PFSK-1 (cell line): ENCODE measurements around the gene LARP4B.

Source experiments
- FOXP2 ChIP-seq: optimal IDR thresholded peaks from 2 replicates; pipeline ENCODE3; 2011; ENCODE audit warnings: borderline replicate concordance, control low read depth, inconsistent platforms; ENCODE audit not compliant: insufficient read depth; ENCODE audit errors: extremely low read length, extremely low read depth
- POLR2AphosphoS5 ChIP-seq: IDR thresholded peaks from 2 replicates; pipeline ENCODE4 v1.6.1; 2012; ENCODE audit warnings: low read depth, mild to moderate bottlenecking, control low read depth, low read length, moderate library complexity
- SIN3A ChIP-seq: IDR thresholded peaks from 2 replicates; pipeline ENCODE4 v1.6.1; 2012; ENCODE audit warnings: mild to moderate bottlenecking, low read length, moderate library complexity, borderline replicate concordance; ENCODE audit not compliant: insufficient read depth
- TAF1 ChIP-seq: IDR thresholded peaks from 2 replicates; pipeline ENCODE4 v1.6.1; 2012; ENCODE audit warnings: low read length, control low read depth, borderline replicate concordance; ENCODE audit not compliant: insufficient read depth
- TF ChIP-seq, protein P1 (sequence below), 2 experiments: IDR thresholded peaks; 2 replicates each; pipeline versions ENCODE4 v1.6.1 to v1.8.0; 2011 to 2012; ENCODE audit warnings: low read depth in 2 of 2, low read length in 2 of 2, control low read depth in 1 of 2, inconsistent platforms in 1 of 2, mild to moderate bottlenecking in 1 of 2, moderate library complexity in 1 of 2; ENCODE audit not compliant: insufficient read depth in 1 of 2

The LARP4B gene

DNA sequence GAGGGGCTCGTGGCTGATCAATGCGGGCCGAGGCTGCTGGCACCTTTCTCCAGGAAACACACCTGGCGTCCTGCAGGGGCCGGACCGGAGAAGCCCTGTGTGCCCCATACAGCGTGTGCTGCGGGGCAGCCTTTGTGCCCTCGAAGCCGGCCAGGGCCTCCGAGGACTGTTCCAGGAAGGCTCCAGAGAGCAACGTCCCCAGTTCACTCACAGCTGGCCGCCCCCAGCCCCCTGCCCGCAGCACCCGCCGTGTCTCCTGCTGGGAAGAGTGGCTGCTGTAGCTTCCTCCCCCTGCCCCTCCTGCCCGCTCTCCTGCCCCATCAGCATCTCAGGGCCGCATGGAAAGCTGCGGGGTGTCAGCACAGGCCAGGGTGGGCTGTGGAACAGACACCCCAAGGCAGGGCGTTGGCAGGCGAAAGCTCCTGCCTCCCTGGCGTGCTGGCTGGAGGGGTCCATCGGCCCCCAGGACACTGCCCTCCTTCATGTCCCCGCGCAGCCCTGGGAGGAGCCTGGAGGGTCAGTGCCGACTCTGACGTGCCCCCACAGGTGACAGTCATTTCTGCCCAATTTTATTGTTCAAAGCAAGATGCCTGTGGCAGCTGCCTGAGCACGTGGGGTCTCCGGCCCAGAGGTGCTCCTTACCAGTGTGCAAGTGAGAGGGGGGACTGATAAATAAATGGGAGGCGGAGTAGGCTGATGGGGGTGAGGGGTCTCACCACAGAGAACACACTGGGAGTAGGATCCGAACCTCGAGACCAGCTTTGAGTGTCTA lies 146.2 kb downstream of the LARP4B start:
- no peak for TF ChIP-seq TAF1

DNA sequence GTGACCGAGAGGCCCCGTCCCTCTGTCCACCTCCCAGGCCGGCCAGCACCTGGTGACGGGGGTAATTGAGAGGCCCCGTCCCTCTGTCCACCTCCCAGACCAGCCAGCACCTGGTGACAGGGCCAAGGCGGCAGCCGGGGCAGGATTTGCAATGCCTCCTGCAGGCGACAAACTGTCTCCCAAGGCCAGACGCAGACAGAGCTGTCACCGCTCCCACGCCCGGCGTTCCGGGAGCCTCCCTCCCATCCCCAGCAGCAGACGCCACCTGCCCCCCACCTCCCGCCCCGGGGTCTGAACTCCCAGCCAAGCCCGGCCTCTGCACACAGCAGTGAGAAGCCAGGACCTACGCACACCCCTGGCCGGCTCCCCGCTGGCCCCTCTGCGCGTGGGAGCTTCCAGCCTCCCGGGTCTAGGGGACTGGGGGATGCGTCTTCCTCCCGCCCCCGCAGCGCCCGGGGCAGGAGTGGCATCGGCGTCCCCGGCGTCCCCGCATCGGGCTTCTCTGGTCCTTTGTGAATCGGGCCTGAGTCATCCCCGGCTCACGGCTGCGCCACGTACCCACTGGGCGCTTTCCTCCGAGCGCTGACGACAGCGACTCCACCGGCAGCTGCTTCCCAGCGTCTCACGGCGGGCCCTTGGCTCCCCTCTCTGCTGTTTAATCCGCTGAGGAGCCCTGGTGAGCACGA lies 147.0 kb downstream of the LARP4B start:
- TF ChIP-seq SIN3A, result no peak
- no peak for TF ChIP-seq FOXP2
- TF ChIP-seq POLR2AphosphoS5, result no peak
- no peak for TF ChIP-seq TAF1
- TF ChIP-seq, protein P1, sequence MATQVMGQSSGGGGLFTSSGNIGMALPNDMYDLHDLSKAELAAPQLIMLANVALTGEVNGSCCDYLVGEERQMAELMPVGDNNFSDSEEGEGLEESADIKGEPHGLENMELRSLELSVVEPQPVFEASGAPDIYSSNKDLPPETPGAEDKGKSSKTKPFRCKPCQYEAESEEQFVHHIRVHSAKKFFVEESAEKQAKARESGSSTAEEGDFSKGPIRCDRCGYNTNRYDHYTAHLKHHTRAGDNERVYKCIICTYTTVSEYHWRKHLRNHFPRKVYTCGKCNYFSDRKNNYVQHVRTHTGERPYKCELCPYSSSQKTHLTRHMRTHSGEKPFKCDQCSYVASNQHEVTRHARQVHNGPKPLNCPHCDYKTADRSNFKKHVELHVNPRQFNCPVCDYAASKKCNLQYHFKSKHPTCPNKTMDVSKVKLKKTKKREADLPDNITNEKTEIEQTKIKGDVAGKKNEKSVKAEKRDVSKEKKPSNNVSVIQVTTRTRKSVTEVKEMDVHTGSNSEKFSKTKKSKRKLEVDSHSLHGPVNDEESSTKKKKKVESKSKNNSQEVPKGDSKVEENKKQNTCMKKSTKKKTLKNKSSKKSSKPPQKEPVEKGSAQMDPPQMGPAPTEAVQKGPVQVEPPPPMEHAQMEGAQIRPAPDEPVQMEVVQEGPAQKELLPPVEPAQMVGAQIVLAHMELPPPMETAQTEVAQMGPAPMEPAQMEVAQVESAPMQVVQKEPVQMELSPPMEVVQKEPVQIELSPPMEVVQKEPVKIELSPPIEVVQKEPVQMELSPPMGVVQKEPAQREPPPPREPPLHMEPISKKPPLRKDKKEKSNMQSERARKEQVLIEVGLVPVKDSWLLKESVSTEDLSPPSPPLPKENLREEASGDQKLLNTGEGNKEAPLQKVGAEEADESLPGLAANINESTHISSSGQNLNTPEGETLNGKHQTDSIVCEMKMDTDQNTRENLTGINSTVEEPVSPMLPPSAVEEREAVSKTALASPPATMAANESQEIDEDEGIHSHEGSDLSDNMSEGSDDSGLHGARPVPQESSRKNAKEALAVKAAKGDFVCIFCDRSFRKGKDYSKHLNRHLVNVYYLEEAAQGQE (IDR thresholded peaks at IDR 0.05; ENCODE audit: insufficient read depth in 1 of 2, low read depth in 2 of 2, low read length in 2 of 2), result no peak

- TF ChIP-seq TAF1 (no peak), POLR2AphosphoS5 (no peak), SIN3A (no peak), FOXP2 (no peak)
- TF ChIP-seq, protein P1 (IDR thresholded peaks at IDR 0.05; ENCODE audit: insufficient read depth in 1 of 2, low read depth in 2 of 2, low read length in 2 of 2), result no peak
These were observed 148.5 kb downstream of the LARP4B start for GRCh38 chr10:782751-783648.

GRCh38 chr10:780536-781524 lies 150.7 kb downstream of the LARP4B start:
- TF ChIP-seq POLR2AphosphoS5 (no peak), SIN3A (no peak), TAF1 (no peak), FOXP2 (no peak)
- TF ChIP-seq, protein P1 (IDR thresholded peaks at IDR 0.05; ENCODE audit: insufficient read depth in 1 of 2, low read depth in 2 of 2, low read length in 2 of 2), result no peak

DNA sequence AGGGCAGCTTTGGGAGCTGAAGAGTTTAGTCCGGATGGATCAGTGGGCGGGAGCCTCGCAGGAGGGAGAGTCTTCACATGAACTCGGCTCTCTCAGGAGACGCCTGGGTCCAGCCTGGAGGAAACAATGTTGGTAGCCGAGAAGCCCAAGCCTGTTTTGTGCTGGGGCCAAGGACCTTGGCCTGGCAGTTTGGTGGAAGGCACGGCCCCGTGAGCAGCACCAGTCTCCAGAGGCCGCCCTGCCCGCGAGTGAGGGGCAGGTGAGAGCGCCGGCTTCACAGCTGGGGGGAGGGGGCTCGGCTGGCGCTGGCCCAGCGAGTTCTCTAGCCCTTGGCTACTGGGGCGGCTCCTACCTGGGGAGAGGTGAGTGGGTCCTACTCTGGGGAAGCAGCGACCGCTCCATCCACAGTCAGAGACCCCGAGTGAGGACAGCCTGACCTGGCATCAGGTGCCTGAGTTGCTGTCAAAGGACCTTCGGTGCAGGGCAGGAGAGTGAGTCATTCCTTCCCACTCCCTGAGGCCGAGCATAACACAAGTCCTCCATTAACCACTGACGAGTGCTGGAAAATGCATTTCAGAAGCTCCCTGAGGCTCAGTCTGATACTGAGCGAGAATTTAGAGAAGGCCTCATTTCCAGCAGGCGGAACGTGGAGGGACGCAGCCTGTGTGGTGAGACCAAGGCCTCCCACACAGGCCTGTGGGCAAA lies 152.7 kb downstream of the LARP4B start:
- TF ChIP-seq SIN3A (no peak), FOXP2 (no peak), POLR2AphosphoS5 (no peak), TAF1 (no peak)
- TF ChIP-seq, protein P1 (IDR thresholded peaks at IDR 0.05; ENCODE audit: insufficient read depth in 1 of 2, low read depth in 2 of 2, low read length in 2 of 2), result no peak
